Fibroblast of skin of back (primary cell): Measurements from ENCODE around the gene TBX2.
A peak's percentile ranks its signal among the peaks of the same experiment; 100 is the strongest.

Experiments used
- DNase-seq: peaks from one replicate; pipeline ENCODE4 v3.0.0-alpha.2; 2013

Gene TBX2

GRCh38 chr17:61387511-61388305 is 11.9 kb upstream of the TBX2 start:
- DNase-seq, result no peak

DNA sequence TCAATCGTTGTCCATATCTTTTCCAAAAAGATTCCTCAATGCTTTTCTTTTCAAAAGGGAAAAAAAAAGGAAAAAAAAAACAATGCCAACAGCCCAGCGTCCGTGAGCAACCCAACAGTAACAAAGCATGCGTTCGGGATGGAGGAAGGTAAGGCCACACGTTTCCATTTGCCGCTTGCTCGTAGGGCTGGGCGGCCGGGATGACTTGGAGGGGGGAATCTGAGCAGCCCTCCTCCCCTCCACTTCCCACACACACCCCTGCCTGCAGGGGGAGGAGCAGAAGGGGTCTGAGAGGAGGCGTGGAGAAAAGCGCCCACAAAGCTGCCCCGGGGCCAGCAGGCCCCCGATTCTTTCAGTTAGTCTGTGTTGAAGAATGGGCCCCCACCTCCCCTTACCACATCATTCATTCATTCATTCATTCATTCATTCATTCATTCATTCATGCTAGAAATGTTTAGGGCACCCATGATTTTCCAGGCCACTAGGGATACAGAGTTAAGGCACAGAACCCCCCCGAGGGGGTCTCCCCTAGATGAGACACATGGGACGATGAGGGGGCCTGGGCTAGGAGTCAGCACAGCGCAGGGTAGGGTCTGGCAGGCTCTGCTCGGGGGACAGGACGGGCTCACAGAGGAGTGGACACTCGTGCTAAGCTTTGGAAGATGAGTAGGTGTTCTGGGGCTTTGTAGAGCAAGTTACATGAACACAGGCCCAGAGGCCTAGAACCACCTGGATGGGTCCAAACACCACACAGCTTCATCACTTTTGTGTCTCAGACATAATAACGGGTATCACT is 10.9 kb upstream of the TBX2 start:
- DNase-seq, result no peak

GRCh38 chr17:61389670-61390478 is 9.8 kb upstream of the TBX2 start:
- DNase-seq, result no peak

DNA sequence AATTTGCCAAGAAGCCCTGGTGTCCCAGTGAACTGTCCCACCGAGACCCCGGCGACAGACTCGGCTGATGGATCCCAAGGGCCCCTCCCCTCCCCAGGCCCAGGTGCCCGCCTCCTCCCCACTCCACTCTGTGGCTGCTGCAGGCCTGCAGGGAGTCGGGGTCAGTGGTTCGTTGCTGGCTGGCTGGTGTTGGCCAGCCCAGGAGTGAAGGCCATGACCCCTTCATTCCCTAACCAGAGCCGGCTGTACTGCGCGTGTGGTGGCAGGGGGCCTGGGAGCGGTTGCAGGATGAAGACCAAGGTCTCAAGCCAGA is 9.2 kb upstream of the TBX2 start:
- DNase-seq, result no peak

DNA sequence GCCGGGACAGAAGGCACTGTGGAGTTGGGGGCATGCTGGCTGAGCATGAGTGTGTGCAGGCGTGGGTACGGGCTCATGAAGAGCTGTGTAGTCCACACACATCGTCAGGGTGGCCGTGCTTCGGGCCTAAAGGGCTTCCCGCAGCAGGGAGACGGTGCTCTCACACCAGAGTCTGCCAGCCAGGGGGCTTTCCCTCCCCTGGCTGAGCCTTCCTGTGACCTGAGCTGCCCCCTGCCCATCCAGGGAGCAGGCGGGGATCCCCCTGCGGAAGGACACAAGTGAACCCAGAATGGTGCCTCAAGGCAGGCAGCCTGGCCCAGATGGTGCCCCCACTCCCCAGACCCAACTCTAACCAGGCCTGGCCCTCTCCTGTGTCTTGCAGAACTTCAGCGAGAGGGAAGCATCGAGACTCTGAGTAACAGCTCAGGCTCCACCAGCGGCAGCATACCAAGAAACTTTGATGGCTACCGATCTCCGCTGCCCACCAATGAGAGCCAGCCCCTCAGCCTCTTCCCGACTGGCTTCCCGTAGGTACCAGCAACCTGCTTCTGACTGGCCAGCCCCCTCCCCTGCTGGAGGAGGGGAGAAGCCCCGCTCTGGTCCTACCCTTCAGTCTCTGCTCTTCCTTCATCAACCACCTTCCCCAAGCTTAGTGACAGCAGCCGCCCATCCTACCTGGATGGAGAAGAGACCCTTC is 7.9 kb upstream of the TBX2 start:
- no peak for DNase-seq

GRCh38 chr17:61392679-61393078 is 7.0 kb upstream of the TBX2 start:
- no peak for DNase-seq

DNA sequence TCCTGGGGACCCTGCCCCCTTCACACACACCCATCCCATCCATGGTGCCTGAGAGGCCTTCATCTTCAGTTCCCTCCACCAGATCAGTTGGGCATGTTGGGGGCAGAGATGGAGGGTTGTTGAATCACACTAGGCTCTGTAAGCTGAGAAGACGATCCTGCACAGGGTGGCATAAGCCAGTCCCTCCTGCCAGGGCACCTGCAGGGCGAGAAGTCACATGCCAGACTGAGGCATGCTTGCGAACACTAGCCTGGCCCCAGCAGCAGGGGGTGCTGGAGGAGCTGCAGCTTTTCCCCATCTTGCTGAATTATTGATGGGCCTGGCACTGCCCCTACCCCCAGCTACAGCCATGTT is 6.1 kb upstream of the TBX2 start:
- no peak for DNase-seq

GRCh38 chr17:61393904-61394629 is 5.6 kb upstream of the TBX2 start:
- no peak for DNase-seq

GRCh38 chr17:61394630-61395408 is 4.8 kb upstream of the TBX2 start:
- no peak for DNase-seq

- DNase-seq, result no peak
Measured at GRCh38 chr17:61395409-61395982, 4.1 kb upstream of the TBX2 start.

DNA sequence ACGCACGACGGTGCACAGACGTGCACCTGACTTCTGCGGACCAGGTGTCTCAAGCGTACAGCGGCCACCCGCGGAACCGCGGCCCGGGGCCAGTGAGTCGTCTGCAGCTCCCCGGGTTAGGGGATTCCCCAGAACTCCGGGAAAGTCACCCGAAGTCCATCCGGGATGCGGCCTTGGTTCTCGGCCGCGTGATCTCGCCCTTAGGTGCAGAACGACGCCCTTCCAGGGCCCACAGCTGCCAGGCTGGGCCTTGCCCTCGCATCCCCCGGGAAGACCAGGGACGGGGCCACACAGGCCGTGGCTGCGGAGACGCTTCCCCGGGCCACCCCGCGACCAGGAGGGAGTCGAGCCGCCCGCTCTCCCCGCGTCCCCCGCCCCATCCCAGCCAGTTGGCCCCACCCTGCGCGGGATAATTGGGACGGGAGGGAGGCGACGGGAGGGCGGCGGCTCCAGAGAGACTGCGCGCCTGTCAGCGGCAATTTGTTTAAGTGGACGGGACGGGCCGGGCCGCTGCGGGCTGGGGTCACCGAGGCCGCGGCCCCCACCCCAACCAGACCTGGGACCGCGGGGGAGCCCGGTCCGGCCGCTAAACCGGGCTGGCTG is 3.6 kb upstream of the TBX2 start:
- no peak for DNase-seq

GRCh38 chr17:61396586-61397085 is 3.0 kb upstream of the TBX2 start:
- no peak for DNase-seq

- DNase-seq, result no peak
Measured at GRCh38 chr17:61397086-61397842, 2.4 kb upstream of the TBX2 start.

- DNase-seq, result no peak
Measured at GRCh38 chr17:61398721-61399130, 917 bp upstream of the TBX2 start.

- peak; percentile 52 for DNase-seq
Measured at GRCh38 chr17:61400066-61400716, 548 bp downstream of the TBX2 start.

DNA sequence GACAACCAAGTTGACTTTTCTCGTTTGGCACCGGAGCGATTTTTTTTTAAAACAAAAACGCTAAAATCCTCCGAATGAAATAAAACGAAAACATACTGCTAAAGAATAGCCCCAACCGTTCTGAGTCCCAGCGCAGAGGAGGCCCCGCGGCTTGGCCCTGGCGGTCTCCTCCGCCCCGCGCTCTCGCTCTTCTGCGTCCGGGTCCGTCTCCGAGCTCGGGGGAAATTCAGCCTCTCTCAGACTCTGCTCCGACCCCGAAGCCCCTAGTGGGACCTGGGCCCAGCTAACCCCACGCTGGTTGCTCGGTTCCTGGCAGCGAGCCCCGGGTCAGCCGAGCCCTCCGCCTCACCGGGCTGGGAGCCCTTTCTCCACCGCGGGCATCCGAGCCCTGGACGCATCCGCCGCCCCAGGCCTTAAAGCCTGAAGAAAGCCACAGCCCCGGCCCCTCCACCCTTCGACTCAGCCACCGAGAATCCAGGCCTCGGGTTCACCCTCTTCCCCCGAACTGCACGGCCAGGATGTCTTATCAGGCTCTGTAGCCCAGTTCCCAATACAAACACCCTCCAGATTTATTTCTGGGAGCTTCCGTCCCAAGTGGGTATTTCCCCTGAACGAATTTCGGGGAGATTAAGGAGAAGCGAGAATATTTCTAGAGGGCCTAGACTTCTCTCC is 1.2 kb downstream of the TBX2 start:
- peak; percentile 60 for DNase-seq

DNA sequence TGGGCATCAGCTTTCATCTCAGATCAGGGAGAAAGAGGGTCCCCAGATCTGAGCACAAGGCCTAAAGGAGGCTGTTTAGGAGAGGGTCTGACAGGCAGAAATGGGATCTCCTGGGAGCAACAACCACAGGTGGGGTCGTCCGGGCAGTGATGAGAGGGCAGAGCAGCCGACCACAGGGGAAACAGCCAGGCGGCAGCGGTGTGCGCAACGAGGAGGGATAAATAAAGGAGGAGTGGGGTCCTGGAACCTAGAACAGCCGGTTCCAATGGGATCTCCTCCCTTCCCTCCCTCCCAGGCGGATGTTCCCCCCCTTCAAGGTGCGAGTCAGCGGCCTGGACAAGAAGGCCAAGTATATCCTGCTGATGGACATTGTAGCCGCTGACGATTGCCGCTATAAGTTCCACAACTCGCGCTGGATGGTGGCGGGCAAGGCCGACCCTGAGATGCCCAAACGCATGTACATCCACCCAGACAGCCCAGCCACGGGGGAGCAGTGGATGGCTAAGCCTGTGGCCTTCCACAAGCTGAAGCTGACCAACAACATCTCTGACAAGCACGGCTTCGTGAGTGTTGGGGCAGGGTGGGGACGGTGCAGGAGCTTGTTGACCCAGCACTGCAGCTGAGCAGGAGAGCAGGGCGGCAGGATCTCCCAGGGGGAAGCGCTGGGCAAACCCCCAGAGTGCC is 1.9 kb downstream of the TBX2 start:
- DNase-seq, result no peak

DNA sequence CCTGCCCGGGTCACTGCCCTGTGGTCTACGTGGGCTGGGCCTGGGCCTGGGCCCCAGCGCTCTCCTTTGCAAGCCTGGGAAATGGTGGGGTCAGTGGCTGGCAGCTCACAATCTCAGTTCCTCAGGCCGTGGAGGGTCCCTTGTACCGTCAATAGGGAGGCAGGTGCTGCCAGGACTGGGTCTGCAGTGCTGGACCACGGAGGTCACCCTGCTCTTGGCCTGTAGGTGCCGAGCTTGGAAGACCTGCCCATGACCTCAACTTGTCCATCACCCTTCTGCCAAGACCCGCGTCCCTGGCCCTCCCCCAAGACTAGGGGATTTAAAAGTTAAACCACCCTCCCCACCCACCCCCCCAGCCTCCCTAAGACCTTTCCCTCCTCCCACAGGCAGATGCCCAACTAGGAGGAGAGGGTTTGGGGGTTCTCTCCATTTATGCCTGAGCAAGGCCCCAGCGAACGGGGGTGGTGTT is 2.5 kb downstream of the TBX2 start:
- DNase-seq, result no peak
